HEK293 (cell line): Measurements from ENCODE around the gene LITAFD.

Experiments
- CTCF ChIA-PET: fragments of 350-600 bp; formaldehyde crosslinking; extraction: SDS; loops from one replicate; lab custom pipeline; 2021; ENCODE audit warnings: antibody characterized with exemption; lab: Yijun Ruan, JAX
- POLR2A ChIA-PET: fragments of 300-600 bp; formaldehyde crosslinking; extraction: SDS; loops from one replicate; lab custom pipeline; 2020; ENCODE audit warnings: antibody characterized with exemption, inconsistent platforms; lab: Yijun Ruan, JAX
- H3K27ac ChIP-seq: fragments of 200-500 bp; sonication (Bioruptor generic); 2 replicates; pipeline ENCODE4 v1.5.1; 2014; ENCODE audit warnings: low read depth, low read length, control low read depth, inconsistent platforms; ENCODE audit errors: extremely low read depth
- H3K36me3 ChIP-seq, 2 experiments: fragments of 200-500 bp in 1 of 2; sonication (Bioruptor generic) in 1 of 2; 1 replicate in 1 of 2; 2 replicates in 1 of 2; pipeline ENCODE4 v1.5.1; 2014 to 2017; ENCODE audit warnings: inconsistent platforms in 2 of 2, low read length in 2 of 2; ENCODE audit not compliant: control insufficient read depth in 2 of 2, insufficient read depth in 1 of 2
- H3K4me1 ChIP-seq: fragments of 200-500 bp; sonication (Bioruptor generic); 2 replicates; pipeline ENCODE4 v1.5.1; 2014; ENCODE audit warnings: mild to moderate bottlenecking, low read length, inconsistent platforms; ENCODE audit not compliant: control insufficient read depth, insufficient read depth
- H3K4me3 ChIP-seq: 2 replicates; pipeline ENCODE4 v1.5.1; 2011; ENCODE audit warnings: low read depth, mild to moderate bottlenecking, control low read depth, low read length, moderate library complexity
- H3K9me3 ChIP-seq: fragments of 200-500 bp; sonication (Bioruptor generic); 2 replicates; pipeline ENCODE4 v1.5.1; 2014; ENCODE audit warnings: low read depth, low read length, inconsistent platforms; ENCODE audit not compliant: control insufficient read depth, insufficient read depth
- HOXD13 ChIP-seq: sonication (generic); formaldehyde crosslinking; IDR thresholded peaks from 2 replicates; pipeline ENCODE4 v1.8.0; 2022; ENCODE audit warnings: missing genetic modification reagents, borderline replicate concordance
- KLF16 ChIP-seq: fragments of 450-650 bp; formaldehyde crosslinking; IDR thresholded peaks from 2 replicates; pipeline ENCODE4 v1.5.1; 2017; ENCODE audit warnings: missing biosample characterization, missing genetic modification characterization
- MZF1 ChIP-seq: fragments of 450-650 bp; formaldehyde crosslinking; IDR thresholded peaks from 2 replicates; pipeline ENCODE4 v1.5.1; 2017; ENCODE audit warnings: missing biosample characterization, missing genetic modification characterization, borderline replicate concordance
- PRDM1 ChIP-seq: fragments of 450-650 bp; formaldehyde crosslinking; IDR thresholded peaks from 2 replicates; pipeline ENCODE4; 2016; ENCODE audit warnings: missing biosample characterization, missing genetic modification characterization
- ZFP3 ChIP-seq: fragments of 450-650 bp; formaldehyde crosslinking; IDR thresholded peaks from 2 replicates; pipeline ENCODE4 v1.5.1; 2016; ENCODE audit warnings: low read depth, missing biosample characterization, missing genetic modification characterization
- ZNF132 ChIP-seq: fragments of 450-650 bp; formaldehyde crosslinking; IDR thresholded peaks from 2 replicates; pipeline ENCODE4 v1.5.1; 2017; ENCODE audit warnings: missing biosample characterization, missing genetic modification characterization, borderline replicate concordance
- ZNF341 ChIP-seq: fragments of 450-650 bp; formaldehyde crosslinking; IDR thresholded peaks from 2 replicates; pipeline ENCODE4; 2016; ENCODE audit warnings: low read depth, missing biosample characterization, missing genetic modification characterization
- ZNF530 ChIP-seq: fragments of 450-650 bp; formaldehyde crosslinking; IDR thresholded peaks from 2 replicates; pipeline ENCODE4 v1.5.1; 2016; ENCODE audit warnings: low read depth, missing biosample characterization, missing genetic modification characterization
- ZNF560 ChIP-seq: fragments of 450-650 bp; formaldehyde crosslinking; IDR thresholded peaks from 2 replicates; pipeline ENCODE4 v1.5.1; 2017; ENCODE audit warnings: missing biosample characterization, missing genetic modification characterization, borderline replicate concordance
- ZNF561 ChIP-seq: fragments of 450-650 bp; IDR thresholded peaks from 2 replicates; pipeline ENCODE4 v1.5.1; 2018; ENCODE audit warnings: missing biosample characterization, missing genetic modification characterization, borderline replicate concordance
- ZNF747 ChIP-seq: fragments of 450-650 bp; formaldehyde crosslinking; IDR thresholded peaks from 2 replicates; pipeline ENCODE4 v1.5.1; 2016; ENCODE audit warnings: missing biosample characterization, missing genetic modification characterization
- TF ChIP-seq, protein P1 (sequence below): fragments of 450-650 bp; formaldehyde crosslinking; IDR thresholded peaks from 2 replicates; pipeline ENCODE4 v1.5.1; 2016; ENCODE audit warnings: missing biosample characterization, missing genetic modification characterization
- TF ChIP-seq, protein P2 (sequence below): fragments of 450-650 bp; formaldehyde crosslinking; IDR thresholded peaks from 2 replicates; pipeline ENCODE4 v1.5.1; 2016; ENCODE audit warnings: missing biosample characterization, missing genetic modification characterization

Gene LITAFD

DNA sequence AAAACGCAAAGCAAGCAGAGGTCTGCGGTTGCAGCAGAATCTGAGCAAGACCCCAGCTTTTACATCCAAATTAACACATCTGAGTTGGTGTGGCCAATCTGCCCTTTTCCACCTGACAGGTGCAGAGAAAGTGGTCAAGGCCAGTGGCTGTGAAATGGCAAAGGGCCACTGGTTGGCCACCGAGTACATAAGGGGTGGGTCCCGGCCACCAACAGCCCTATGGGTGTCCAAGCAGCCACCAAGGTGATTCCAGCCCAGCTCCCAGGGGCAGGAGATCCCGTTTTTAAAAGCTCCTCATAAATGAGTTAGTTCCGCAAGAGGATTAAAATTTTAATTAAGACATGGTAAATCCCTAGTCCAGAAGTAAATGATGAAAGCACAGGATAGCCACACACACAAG, 52.5 kb downstream of the LITAFD start:
- TF ChIP-seq ZNF560 (tag by site-specific recombination) (no peak), ZNF132 (tag by site-specific recombination) (no peak), ZNF341 (tag by site-specific recombination) (no peak), ZNF561 (tag by site-specific recombination) (no peak), MZF1 (tag by site-specific recombination) (no peak), ZNF530 (tag by site-specific recombination) (no peak), HOXD13 (CRISPR knock-in tag) (no peak), PRDM1 (tag by site-specific recombination) (no peak), KLF16 (tag by site-specific recombination) (no peak), ZFP3 (tag by site-specific recombination) (no peak), ZNF747 (tag by site-specific recombination) (no peak)
- TF ChIP-seq, protein P1, sequence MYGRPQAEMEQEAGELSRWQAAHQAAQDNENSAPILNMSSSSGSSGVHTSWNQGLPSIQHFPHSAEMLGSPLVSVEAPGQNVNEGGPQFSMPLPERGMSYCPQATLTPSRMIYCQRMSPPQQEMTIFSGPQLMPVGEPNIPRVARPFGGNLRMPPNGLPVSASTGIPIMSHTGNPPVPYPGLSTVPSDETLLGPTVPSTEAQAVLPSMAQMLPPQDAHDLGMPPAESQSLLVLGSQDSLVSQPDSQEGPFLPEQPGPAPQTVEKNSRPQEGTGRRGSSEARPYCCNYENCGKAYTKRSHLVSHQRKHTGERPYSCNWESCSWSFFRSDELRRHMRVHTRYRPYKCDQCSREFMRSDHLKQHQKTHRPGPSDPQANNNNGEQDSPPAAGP (tag by site-specific recombination) = no peak
- TF ChIP-seq, protein P2, sequence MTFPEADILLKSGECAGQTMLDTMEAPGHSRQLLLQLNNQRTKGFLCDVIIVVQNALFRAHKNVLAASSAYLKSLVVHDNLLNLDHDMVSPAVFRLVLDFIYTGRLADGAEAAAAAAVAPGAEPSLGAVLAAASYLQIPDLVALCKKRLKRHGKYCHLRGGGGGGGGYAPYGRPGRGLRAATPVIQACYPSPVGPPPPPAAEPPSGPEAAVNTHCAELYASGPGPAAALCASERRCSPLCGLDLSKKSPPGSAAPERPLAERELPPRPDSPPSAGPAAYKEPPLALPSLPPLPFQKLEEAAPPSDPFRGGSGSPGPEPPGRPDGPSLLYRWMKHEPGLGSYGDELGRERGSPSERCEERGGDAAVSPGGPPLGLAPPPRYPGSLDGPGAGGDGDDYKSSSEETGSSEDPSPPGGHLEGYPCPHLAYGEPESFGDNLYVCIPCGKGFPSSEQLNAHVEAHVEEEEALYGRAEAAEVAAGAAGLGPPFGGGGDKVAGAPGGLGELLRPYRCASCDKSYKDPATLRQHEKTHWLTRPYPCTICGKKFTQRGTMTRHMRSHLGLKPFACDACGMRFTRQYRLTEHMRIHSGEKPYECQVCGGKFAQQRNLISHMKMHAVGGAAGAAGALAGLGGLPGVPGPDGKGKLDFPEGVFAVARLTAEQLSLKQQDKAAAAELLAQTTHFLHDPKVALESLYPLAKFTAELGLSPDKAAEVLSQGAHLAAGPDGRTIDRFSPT (tag by site-specific recombination) = no peak
- TF ChIP-seq, all 188 proteins: peak for 0
- no peaks in the 10 kb centered on the region for H3K9me3 ChIP-seq

More for the DNA sequence above, 52.5 kb downstream of the LITAFD start:
- Histone ChIP-seq H3K36me3 (peaks cover 0 to 7% of the 10 kb centered on the region in 2 experiments; a peak in 1 of 3 replicates), H3K27ac (no peak overlapping the region), H3K4me1 (peaks cover 2% of the 10 kb centered on the region; the same call in 1 of the 2 replicates), H3K4me3 (no peak overlapping the region)
- POLR2A ChIA-PET = interaction anchor here (1.1 kb wide), 1 partner anchor 13 kb away, joined by 4 read pairs; no protein-coding TSS in a partner anchor
- CTCF ChIA-PET = interaction anchor here (0.6 to 1.7 kb wide), 4 partner anchors 12 to 154 kb away, joined by 4 to 6 read pairs (median 4); no protein-coding TSS in a partner anchor
